Measurements from ENCODE around the gene MARCHF2.
"Not testable (repeated sequence)": the region's sequence is repeated elsewhere in the genome, so short reads cannot be mapped to it uniquely, and the experiment has no call there.

MARCHF2 gene

DNA sequence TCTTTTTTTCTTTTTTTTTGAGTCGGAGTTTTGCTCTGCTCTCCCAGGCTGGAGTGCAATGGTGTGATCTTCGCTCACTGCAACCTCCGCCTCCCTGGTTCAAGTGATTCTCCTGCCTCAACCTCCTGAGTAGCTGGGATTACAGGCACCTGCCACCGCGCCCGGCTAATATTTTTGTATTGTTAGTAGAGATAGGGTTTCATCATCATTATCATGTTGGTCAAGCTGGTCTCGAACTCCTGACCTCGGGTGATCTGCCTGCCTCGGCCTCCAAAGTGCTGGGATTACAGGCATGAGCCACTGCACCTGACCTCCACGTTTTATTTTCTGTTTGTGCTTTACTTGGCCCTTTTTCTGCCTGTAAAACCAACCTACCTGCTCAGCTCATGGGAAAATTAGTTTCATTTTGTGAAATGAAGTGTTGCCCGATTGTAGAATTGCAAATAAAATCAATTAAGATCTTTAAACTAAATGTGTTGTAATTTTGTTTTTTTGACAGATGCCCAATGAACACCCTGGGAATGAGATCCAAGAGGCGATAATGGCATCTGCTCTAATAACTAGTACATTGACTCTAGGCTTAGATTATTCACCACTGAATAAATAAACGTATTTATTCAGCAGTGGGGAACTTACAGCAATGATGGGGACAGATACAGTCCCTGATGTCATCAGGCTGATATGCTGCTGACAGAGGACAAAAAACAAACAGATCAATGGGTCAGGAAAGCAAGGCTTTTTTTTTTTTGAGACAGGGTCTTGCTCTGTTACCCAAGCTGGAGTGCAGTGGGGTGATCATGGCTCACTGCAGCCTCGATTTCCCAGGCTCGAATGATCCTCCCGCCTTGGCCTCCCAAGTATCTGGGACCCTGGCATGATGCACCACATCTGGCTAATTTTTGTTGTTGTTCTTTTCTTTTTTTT, 25.2 kb upstream of the MARCHF2 start:
- no peak for DNase-seq

DNA sequence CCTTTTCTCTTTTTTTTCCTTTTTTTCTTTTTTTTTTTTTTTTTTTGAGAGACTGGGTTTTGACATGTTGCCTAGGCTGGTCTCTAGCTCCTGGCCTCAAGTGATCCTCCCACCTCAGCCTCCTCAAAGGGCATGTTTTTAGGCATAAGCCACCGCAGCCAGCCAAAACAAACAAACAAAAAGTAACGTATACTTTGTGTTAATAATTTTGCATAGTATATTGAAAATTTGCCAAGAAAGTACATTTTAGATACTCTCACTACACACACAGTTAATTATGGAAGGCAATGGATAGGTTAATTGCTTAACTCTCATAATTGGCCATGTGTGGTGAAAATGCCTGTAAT, 24.5 kb upstream of the MARCHF2 start:
- DNase-seq, result no peak

DNA sequence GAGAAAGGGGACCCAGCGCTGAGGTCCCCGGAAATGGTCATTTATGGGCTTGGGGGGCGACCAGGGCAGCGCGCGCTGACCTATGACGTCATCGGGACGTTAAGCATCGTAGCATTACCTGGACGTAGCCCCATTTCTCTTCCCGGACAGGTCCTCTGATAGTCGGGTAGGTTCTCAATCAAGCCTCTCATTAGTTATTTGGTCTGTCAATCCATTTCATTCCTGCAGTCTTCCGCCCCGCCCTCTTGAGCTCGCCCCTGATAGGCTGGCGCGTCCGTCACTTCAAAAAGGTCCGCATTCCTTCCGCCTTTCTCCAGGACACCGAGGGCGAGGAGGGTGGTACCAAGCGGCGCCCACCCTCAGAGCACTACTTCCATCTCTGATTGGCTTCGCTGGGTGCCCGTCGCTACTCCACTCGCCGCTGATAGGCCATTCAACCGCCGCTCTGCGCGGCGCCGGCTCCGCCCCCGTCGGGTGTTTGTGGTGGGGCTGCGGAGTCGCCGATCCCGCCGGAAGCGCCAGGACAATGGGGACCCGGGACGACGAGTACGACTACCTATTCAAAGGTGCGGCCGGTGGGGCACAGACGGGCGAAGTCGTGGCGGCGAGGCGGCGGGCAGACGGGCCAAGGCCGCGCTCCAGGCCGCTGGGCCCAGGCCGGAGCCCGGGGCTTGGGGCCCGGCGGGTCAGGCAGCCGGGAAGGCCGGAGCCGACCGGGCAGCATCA, 23.1 kb upstream of the MARCHF2 start, which contains the start of gene RAB11B:
Gene RAB11B, plus strand, starts transcription at position 470 of the 726 bp plus-strand sequence. Its CDS starts 57 bp downstream, at position 527.
- DNase-seq, result peak; percentile 100

DNA sequence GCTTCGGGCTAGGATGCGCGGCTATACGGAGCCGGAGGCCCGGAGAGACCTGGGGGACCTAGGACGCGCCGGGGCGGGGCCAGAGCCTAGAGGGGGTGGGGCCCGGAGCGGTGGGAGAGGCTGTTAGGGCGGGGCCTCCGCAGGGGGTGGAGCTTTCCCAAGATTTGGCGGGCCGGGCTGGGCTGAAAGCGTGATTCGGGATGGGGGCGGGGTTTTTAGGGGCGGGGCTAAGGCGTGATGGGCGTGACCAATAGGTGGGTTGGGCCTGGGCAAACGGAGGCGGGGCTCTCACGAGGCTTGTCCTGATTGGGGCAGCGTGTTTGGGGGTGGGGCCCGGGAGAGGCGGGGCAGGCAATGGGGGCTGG, 22.5 kb upstream of the MARCHF2 start:
- DNase-seq, result peak; percentile 95

GRCh38 chr19:8391198-8392016, 21.7 kb upstream of the MARCHF2 start:
- DNase-seq, result no peak

DNA sequence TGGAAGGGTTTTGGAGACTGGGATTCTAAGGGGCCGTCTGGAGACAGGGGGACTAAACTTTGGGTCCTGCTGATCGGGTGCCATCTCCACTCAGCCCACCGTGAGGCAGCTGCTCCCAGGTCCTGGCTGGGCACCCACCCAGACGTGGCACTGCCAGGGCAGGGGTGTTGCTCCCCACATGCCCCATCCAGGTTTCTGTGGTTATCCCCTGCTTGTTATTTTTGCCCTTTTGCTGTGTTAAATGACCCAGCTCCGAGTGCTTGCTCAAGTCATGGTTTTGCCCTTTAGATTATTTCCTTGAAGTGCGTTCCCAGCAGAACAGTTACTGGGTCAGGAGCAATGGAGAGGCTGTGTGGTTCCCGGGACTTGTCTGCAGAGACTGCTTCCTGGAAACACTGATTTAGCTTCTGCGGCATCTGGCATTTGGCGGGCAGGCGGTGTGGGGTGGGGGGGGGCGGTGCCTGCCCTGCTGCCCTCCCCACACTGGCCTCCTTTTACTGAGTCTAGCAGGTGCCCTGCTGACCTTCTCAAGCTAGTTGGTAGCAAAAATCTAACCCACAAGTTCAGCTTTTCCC, 21.0 kb upstream of the MARCHF2 start:
- DNase-seq, result peak; percentile 67

DNA sequence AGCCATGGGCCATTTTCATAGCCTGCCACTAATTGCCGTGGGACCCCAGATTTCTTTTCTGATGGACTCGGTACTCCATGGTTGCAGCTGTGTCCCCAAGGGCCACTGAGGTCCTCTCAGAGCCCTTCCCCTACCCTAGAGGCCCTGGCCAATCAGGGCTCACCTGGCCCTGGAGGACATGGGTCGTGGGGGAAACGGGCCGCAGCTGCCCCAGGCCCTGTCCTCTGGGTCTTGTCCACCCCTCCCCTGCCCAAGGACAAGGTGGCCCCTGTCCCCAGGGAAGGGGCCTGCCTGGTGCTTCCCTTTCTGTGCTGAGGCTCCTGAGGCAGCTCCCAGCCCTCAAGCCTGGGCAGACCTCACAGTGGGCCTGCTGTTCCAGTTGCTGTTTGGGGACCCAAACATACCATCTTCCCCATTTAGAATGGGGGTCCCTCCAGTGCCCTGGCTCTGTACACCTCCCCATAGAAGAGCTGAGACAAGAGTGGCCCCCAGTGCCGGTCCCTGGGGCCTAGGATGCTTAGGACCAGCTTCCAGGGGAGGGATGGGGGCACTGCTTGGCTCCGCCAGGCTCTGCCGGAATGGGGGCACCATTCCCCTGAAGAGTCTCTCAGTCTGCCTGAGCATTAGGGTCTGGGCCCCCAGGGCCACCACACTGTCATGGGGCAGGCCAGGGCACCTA, 19.8 kb upstream of the MARCHF2 start:
- peak; percentile 21 for DNase-seq

DNA sequence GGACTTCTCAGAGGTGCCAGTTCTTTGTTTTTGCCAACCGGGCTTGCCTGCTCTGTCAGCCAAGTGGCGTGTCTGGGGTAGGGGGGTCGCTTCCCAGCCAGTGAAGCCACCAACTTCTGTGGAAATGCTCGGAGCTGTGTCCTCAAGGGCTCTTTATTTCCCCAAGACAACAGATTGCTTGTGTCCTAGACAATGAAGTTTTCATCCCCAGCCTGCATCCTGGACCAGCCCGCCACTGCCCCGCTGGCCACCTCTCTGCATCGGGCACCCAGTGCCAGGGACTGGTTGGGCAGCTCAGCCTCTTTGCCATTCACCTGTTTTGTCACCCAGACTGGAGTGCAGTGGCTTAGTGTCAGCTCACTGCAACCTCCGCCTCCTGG, 19.2 kb upstream of the MARCHF2 start:
- peak; percentile 90 for DNase-seq

DNA sequence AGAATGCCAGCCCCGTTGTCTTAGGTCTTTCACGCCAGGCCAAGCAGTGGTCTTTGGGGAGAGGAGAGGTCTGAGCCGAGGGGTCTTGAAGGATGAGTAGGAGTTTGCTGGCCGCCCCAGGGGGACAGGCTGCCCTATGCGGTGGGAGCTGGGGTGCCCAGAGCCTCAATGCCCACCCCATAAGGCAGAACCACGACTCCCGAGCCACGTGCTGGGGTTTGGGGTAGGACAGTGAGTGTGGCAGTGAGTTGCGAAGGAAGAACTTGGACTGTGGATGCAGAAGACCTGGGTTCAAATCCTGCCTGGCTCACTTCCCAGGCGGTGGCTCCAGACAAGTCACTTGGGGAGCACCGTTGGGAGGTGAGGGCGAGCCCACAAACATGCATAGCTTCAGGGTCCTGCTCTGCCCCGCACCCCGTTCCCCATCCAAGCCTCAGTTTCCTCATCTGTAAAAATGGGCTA, 17.5 kb upstream of the MARCHF2 start:
- no peak for DNase-seq

DNA sequence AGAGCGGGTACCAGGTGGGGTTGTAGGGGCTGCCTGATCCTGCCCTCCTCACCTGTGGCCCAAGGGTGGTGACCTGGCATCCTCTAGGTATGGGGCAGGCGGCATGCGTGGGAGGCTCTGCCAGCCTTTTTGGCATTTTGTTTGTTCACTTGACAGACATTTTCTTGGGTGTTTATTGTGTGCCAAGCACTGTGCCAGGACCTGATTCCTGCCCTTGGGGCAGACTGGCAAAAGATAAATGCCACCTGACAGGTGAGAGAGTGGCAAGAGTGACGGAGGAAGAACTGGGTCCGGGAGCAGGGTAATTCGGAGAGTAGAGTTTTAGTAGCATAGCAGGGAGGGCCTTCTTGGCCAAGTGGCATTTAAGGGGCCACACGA, 16.9 kb upstream of the MARCHF2 start:
- DNase-seq, result no peak

DNA sequence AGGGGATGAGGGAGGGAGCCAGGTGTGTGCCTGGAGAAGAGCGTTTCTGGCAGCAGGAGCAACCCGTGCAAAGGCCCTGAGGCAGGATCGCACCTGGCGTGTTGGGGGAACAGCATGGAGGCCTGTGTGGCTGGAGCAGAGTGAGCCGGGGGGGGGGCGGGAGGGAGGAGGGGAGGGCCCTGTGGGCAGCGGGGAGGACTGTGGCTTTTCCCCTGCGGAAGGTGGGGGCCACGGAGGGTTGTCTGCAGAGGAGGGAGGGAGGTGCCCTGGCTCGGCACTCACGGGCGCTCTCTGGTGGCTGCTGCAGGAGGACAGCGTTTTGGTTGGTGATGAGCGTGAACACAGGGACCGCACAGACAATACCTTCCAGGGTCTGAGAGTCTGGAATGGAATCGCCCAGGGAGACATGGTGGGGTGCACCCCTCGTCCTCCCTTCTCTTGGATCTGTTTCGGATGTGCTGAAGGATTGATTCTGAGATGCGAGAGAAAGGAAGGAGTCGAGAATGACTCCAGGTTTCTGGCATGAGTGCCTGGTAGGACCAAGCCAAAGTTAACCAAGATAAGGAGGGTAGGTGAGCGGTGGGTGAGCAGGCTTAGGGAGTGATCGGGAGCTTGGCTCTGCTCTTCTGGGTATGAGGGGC, 16.4 kb upstream of the MARCHF2 start:
- DNase-seq, result peak; percentile 70

DNA sequence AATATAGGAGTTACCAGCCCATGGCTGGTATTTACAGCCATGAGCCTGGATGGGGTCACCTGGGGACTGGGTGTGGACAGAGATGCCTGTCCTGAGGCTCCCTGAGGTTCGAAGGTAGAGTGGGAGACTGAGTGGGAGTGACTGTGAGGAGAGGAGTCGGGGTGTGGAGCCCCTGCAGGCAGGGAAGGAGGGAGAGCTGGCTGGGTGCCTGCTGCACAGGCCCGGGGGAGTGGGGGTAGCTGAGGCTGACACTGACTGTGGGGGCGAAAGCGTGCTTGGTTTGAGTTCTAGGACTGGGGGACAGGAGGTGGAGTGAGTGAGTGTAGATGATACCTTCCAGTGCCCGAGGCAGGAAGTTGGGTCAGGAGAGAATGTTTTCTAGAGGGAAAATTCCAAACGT, 15.8 kb upstream of the MARCHF2 start:
- DNase-seq, result no peak

DNA sequence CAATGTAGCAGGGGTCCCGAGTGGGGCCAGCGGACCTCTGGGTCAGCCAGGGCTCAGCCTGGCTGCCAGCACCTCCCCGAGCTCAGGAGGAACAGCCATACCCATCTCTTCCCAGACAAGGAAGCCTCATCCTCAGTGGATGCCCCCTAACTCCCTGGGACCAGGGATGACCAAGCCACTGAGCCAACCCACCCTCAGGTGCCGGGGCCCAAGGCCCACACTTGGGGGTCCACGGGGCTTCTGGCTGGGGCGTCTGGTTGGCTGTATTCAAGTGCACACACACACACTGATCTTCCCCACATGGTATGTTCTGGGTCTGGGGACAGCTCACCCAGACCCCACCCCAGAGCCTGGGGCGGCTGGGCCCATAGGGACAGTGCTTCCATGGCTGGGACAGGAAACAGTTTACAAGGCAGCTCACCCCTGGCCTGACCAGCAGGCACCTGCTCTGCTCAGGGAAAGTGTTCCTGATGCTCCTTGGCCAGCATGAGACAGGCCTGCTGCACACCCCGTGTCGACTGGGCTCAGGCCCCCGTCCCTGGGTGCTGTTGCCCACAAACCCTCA, 15.3 kb upstream of the MARCHF2 start:
- DNase-seq, result no peak

- DNase-seq, result no peak
These were observed 14.8 kb upstream of the MARCHF2 start for GRCh38 chr19:8398311-8398771.

- no peak for DNase-seq
These were observed 13.4 kb upstream of the MARCHF2 start for GRCh38 chr19:8399681-8400188.

- DNase-seq, result no peak
These were observed 11.1 kb upstream of the MARCHF2 start for GRCh38 chr19:8401981-8402411.

DNA sequence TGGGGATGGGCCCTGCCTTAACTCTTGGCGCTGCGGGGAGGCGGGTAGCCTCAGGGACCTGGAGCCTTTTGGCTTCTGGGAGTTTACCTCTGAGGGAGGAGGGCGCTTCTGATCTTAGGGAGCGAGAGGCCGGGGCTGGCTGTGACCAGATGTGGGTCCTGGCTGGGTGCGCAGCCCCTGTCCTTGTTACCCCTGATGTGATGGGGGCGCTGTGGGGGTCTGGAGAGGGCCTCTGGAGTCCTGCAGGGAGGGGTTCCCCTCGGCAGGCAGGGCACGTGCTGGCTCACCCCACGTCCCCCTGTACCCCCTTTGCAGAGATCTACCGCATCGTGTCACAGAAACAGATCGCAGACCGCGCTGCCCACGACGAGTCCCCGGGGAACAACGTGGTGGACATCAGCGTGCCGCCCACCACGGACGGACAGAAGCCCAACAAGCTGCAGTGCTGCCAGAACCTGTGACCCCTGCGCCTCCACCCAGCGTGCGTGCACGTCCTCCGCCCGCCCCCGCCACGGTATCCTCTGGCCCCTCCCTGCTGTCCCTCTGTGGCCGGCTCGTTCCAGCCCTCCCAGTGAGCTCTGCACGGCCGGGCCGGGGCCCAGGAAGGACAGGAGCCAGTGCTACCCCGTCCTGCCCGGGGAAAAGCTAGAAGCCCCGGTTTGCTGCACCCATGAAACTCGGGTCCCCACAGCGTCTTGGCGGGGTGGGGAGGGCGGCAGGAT, 9.8 kb upstream of the MARCHF2 start:
- no peak for DNase-seq

GRCh38 chr19:8403820-8404109, 9.3 kb upstream of the MARCHF2 start:
- no peak for DNase-seq

- no peak for DNase-seq
These were observed 8.5 kb upstream of the MARCHF2 start for GRCh38 chr19:8404391-8405151.

DNA sequence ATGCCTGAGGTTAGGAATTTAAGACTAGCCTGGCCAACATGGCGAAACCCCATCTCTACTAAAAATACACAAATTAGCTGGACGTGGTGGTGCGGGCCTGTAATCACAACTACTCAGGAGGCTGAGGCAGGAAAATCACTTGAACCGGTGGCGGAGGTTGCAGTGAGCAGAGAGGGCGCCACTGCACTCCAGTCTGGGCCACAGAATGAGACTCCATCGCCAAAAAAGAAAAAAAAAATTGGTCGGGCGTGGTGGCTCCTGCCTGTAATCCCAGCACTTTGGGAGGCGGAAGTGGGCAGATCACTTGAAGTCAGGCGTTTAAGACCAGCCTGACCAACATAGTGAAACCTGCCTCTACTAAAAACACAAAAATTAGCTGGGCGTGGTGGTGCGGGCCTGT, 2.4 kb upstream of the MARCHF2 start:
- DNase-seq, result not testable (repeated sequence)
